GM06990 (cell line): ENCODE measurements around the gene NR3C2.

Experiments
- DNase-seq: peaks from one replicate; pipeline ENCODE4 v3.0.0-alpha.2; 2011; ENCODE audit not compliant: insufficient read length; ENCODE audit errors: extremely low read depth
- H3K27me3 ChIP-seq: replicated peaks from 2 replicates; pipeline ENCODE4 v1.6.0; 2011; ENCODE audit warnings: low read length; ENCODE audit not compliant: control insufficient read depth, insufficient read depth
- H3K36me3 ChIP-seq: 2 replicates; pipeline ENCODE4 v1.5.1; 2011; ENCODE audit warnings: low read length; ENCODE audit not compliant: control insufficient read depth, insufficient read depth
- H3K4me3 ChIP-seq: replicated peaks from 2 replicates; pipeline ENCODE4 v1.5.1; 2011; ENCODE audit warnings: low read depth, mild to moderate bottlenecking, control low read depth, low read length
- TF ChIP-seq, protein P1 (sequence below): IDR thresholded peaks from 2 replicates; pipeline ENCODE4 v1.5.1; 2011; ENCODE audit warnings: low read length, control low read depth, mild to moderate bottlenecking, inconsistent platforms; ENCODE audit not compliant: insufficient read depth, poor library complexity, severe bottlenecking

NR3C2 gene

DNA sequence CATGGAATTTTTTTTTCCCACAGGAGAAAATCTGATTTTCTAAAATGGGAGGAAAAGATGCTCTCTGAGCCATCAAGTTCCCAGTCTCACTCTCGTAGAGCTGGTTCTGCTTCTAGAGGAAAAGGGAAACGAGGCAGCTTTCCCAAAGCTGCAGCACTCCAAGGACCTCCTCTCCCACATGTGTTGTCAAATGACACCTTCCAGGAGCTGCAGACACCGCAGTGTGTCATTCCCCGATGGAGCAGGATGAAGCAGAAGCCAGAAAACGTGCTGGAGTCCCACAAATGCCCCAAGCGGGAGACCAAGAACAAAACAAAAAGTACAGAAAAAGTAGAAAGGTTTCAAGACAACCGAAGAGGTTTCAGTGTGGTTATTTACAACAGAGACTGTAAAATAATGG lies 362.3 kb downstream of the NR3C2 start:
- TF ChIP-seq, protein P1, sequence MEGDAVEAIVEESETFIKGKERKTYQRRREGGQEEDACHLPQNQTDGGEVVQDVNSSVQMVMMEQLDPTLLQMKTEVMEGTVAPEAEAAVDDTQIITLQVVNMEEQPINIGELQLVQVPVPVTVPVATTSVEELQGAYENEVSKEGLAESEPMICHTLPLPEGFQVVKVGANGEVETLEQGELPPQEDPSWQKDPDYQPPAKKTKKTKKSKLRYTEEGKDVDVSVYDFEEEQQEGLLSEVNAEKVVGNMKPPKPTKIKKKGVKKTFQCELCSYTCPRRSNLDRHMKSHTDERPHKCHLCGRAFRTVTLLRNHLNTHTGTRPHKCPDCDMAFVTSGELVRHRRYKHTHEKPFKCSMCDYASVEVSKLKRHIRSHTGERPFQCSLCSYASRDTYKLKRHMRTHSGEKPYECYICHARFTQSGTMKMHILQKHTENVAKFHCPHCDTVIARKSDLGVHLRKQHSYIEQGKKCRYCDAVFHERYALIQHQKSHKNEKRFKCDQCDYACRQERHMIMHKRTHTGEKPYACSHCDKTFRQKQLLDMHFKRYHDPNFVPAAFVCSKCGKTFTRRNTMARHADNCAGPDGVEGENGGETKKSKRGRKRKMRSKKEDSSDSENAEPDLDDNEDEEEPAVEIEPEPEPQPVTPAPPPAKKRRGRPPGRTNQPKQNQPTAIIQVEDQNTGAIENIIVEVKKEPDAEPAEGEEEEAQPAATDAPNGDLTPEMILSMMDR: no peak
- Histone ChIP-seq H3K4me3 (no peak overlapping the region), H3K36me3 (peaks cover 8% of the 10 kb centered on the region), H3K27me3 (no peaks in the 10 kb centered on the region)
- no peak for DNase-seq

DNA sequence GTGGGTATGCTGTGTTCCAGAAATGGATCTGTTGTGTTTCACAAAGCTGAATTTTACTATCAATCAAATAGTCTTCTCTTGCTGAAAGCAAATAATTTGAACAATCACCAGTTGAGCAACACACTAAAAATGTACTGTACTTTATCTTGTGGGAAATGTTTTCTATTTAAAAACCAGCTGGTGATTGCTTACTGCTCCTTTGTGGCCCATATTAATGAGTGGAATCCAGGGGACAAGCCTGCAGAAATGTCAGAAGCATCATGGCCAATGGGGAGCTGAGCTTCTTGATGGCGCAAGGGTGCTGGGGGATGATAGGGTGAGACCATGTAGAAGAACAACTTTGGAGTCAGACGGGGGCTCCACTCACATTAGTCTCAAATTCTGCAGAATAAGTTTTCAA lies 364.2 kb downstream of the NR3C2 start:
- peaks cover 20% of the 10 kb centered on the region for H3K36me3 ChIP-seq
- no peaks in the 10 kb centered on the region for H3K27me3 ChIP-seq
- TF ChIP-seq, protein P1: no peak
- no peak overlapping the region for H3K4me3 ChIP-seq
- DNase-seq: no peak

DNA sequence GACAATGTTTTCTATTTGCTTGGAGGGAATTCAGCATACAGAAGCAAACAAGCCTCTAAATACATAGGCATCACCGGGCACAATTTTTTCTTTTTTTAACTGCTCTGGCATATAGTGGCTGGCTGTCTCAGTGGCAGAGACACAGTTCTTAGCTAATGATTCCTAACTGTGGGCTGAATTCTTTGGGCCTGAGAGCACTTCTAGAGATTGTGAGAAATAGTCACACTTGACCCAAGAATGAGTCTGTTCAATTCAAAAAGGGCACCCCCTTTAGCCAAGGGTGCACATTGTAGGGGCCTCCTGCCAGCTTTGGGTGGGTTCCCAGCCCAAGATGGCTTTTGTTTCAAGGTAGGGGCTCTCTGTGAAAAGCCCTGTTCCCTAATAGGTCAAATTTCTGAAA lies 364.6 kb downstream of the NR3C2 start:
- no peaks in the 10 kb centered on the region for H3K27me3 ChIP-seq
- DNase-seq: no peak
- TF ChIP-seq, protein P1: no peak

DNA sequence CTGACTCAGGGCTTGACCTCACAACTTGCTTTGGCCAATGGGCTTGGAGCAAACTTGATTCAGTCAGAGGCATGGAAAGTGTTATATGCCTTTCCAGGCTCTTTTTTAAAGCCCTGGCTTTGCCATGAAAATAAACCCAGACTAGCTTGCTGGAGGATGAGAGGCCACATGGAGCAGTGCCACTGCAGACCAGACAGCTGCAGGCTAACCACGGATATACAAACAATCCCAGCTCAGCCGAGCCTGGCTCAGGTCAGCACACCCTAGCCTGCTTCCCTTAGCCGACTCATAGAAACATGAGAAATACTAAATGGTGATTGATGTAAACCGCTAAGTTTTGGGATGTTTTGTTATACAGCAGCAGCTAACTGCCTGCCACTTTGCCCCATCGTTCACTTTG lies 365.2 kb downstream of the NR3C2 start:
- Histone ChIP-seq H3K36me3 (peaks cover 28% of the 10 kb centered on the region), H3K27me3 (no peaks in the 10 kb centered on the region), H3K4me3 (no peak overlapping the region)
- no peak for DNase-seq
- TF ChIP-seq, protein P1: no peak

More for the DNA sequence above, 364.6 kb downstream of the NR3C2 start:
- peaks cover 23% of the 10 kb centered on the region for H3K36me3 ChIP-seq
- no peak overlapping the region for H3K4me3 ChIP-seq

DNA sequence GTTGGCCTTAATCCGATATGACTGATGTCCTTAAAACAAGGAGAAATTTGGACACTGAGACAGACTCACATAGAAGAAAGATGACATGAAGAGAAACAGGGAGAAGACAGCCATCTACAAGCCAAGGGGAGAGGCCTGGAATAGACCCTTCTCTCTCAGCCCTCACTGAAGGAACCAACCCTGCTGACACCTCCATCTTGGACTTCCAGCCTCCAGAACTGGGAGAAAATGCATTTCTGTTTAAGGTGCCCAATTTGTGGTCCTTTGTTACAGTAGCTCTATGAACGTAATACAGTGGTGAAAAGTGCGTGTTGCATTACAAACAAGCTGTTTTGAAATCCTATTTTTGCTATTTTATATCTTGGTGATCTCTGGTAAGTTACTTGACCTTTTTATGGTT lies 366.8 kb downstream of the NR3C2 start:
- DNase-seq: no peak
- TF ChIP-seq, protein P1: no peak
- H3K27me3 ChIP-seq: no peaks in the 10 kb centered on the region
- H3K4me3 ChIP-seq: no peak overlapping the region
- peaks cover 30% of the 10 kb centered on the region for H3K36me3 ChIP-seq

DNA sequence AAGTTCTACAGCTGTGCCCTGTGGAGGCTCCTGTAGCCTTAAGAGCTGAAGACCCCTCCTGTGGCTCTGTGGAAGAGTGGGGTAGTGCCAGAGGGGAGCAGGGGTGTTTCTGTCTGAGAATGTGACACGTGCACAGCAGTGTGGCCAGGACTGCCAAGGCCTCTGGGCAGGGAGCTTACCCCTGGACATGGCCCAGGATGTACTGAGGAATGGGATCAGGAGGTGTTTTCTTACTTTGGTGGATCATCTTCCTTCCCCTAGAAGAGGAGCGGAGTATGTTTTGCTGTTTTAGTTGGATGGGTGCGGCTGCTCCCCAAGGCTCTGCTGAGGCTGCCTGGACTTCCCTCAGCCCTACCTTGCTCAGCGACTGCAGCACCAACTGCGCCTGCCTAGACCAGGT lies 367.8 kb downstream of the NR3C2 start:
- Histone ChIP-seq H3K27me3 (no peaks in the 10 kb centered on the region), H3K4me3 (no peak overlapping the region), H3K36me3 (peaks cover 29% of the 10 kb centered on the region)
- DNase-seq: no peak
- TF ChIP-seq, protein P1: no peak
